NCI-H187 (cell line): ENCODE results near the gene DGCR6L.
"Not testable (repeated sequence)": the region's sequence is repeated elsewhere in the genome, so short reads cannot be mapped to it uniquely, and the experiment has no call there.

ENCODE experiments used
- DNase-seq, 2 experiments: peaks; one replicate each; lab custom pipeline; 2025; lab: John Stamatoyannopoulos, UW

The DGCR6L gene

GRCh38 chr22:20325996-20326395 lies 6.1 kb upstream of the DGCR6L start:
- DNase-seq, result not testable (repeated sequence)

- DNase-seq, result no peak
Observed at GRCh38 chr22:20324139-20324516, 4.3 kb upstream of the DGCR6L start.

- not testable (repeated sequence) for DNase-seq
Observed at GRCh38 chr22:20321552-20322211, 1.8 kb upstream of the DGCR6L start.

GRCh38 chr22:20320659-20321551 lies 1.0 kb upstream of the DGCR6L start:
- DNase-seq, result not testable (repeated sequence)

- no peak for DNase-seq
Observed at GRCh38 chr22:20319041-20319744, 667 bp downstream of the DGCR6L start.

GRCh38 chr22:20318043-20318688 lies 1.7 kb downstream of the DGCR6L start:
- not testable (repeated sequence) for DNase-seq

- not testable (repeated sequence) for DNase-seq
Observed at GRCh38 chr22:20317402-20318042, 2.3 kb downstream of the DGCR6L start.

- DNase-seq, result no peak
Observed at GRCh38 chr22:20316844-20317401, 2.9 kb downstream of the DGCR6L start.

- no peak for DNase-seq
Observed at GRCh38 chr22:20316217-20316843, 3.5 kb downstream of the DGCR6L start.

GRCh38 chr22:20315337-20316216 lies 4.3 kb downstream of the DGCR6L start:
- DNase-seq, result no peak

- DNase-seq, result not testable (repeated sequence)
Observed at GRCh38 chr22:20314741-20315336, 5.0 kb downstream of the DGCR6L start.

- DNase-seq, result not testable (repeated sequence)
Observed at GRCh38 chr22:20314206-20314605, 5.7 kb downstream of the DGCR6L start.

GRCh38 chr22:20313306-20314077 lies 6.4 kb downstream of the DGCR6L start:
- DNase-seq, result not testable (repeated sequence)

GRCh38 chr22:20312396-20313191 lies 7.3 kb downstream of the DGCR6L start:
- no peak for DNase-seq

GRCh38 chr22:20311249-20312062 lies 8.4 kb downstream of the DGCR6L start:
- DNase-seq, result not testable (repeated sequence)

- not testable (repeated sequence) for DNase-seq
Observed at GRCh38 chr22:20310773-20311172, 9.1 kb downstream of the DGCR6L start.

- not testable (repeated sequence) for DNase-seq
Observed at GRCh38 chr22:20310180-20310579, 9.7 kb downstream of the DGCR6L start.
